ENCODE measurements around the gene MTUS2.

The MTUS2 gene

GRCh38 chr13:28866932-28867331 is 46.8 kb downstream of the MTUS2 start:
- no peak for DNase-seq (ENCODE audit: low read depth)
- TF ChIP-seq CTCF (conservative IDR thresholded peaks at IDR 0.05; ENCODE audit: low read depth, low read length): no peak
- no peak overlapping the region for H3K4me3 ChIP-seq (ENCODE audit: low read depth, low read length)

GRCh38 chr13:28867564-28867963 is 47.4 kb downstream of the MTUS2 start:
- TF ChIP-seq CTCF (conservative IDR thresholded peaks at IDR 0.05; ENCODE audit: low read depth, low read length): no peak
- no peak for DNase-seq (ENCODE audit: low read depth)

DNA sequence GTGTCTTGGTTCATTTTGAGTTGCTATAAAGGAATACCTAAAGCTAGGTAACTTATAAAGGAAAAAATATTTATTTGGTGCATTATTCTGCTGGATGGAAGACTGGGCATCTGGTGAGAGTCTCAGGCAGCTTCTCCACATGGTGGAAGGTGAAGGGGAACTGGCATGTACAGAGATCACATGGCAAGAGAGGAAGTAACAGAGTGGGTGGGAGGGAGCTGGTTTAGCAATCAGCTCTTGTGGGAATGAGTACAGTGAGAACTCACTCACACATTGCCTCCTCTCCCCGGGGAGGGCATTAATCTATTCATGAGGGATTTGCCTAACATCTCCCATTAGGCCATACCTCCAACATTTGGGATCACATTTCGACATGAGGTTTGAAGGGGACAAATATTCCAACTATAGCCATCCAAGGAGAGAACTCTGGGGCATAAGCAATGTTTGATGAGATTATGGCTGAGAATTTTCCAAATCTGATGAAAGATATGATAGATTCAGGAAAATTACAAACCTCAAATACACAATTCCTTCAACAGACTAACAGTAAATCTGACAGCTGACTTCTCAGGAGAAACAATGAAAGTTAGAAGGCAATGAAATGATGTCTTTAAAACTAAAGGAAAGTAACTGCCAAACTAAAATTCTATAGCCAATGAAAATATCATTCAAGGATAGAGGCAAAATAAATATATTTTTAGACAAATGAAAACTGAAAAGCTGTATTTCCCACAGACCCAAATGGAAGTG is 52.5 kb downstream of the MTUS2 start:
- H3K4me3 ChIP-seq (ENCODE audit: low read depth, low read length): no peak overlapping the region
- no peak for TF ChIP-seq CTCF (conservative IDR thresholded peaks at IDR 0.05; ENCODE audit: low read depth, low read length)
- DNase-seq (ENCODE audit: low read depth): no peak

More at GRCh38 chr13:28867564-28867963, 47.4 kb downstream of the MTUS2 start:
- H3K4me3 ChIP-seq (ENCODE audit: low read depth, low read length): no peak overlapping the region

- TF ChIP-seq CTCF (conservative IDR thresholded peaks at IDR 0.05; ENCODE audit: low read depth, low read length): no peak
- H3K4me3 ChIP-seq (ENCODE audit: low read depth, low read length): no peak overlapping the region
- no peak for DNase-seq (ENCODE audit: low read depth)
Observed at GRCh38 chr13:28875846-28876615, 55.9 kb downstream of the MTUS2 start.

- no peak overlapping the region for H3K4me3 ChIP-seq (ENCODE audit: low read depth, low read length)
- no peak for DNase-seq (ENCODE audit: low read depth)
- no peak for TF ChIP-seq CTCF (conservative IDR thresholded peaks at IDR 0.05; ENCODE audit: low read depth, low read length)
Observed at GRCh38 chr13:28877408-28877807, 57.3 kb downstream of the MTUS2 start.

- no peak for TF ChIP-seq CTCF (conservative IDR thresholded peaks at IDR 0.05; ENCODE audit: low read depth, low read length)
- H3K4me3 ChIP-seq (ENCODE audit: low read depth, low read length): no peak overlapping the region
Observed at GRCh38 chr13:28885181-28885580, 65.0 kb downstream of the MTUS2 start.

More at GRCh38 chr13:28885181-28885580, 65.0 kb downstream of the MTUS2 start:
- DNase-seq (ENCODE audit: low read depth): no peak
